GM18868 (cell line): ENCODE data around the gene CFAP74.

Experiments used
- ATAC-seq: cut with Tn5 transposase; IDR thresholded peaks from one replicate; pipeline ENCODE4 v1.9.1; 2021; ENCODE audit warnings: mild to moderate bottlenecking, moderate library complexity; ENCODE audit not compliant: unreplicated experiment

Gene CFAP74

DNA sequence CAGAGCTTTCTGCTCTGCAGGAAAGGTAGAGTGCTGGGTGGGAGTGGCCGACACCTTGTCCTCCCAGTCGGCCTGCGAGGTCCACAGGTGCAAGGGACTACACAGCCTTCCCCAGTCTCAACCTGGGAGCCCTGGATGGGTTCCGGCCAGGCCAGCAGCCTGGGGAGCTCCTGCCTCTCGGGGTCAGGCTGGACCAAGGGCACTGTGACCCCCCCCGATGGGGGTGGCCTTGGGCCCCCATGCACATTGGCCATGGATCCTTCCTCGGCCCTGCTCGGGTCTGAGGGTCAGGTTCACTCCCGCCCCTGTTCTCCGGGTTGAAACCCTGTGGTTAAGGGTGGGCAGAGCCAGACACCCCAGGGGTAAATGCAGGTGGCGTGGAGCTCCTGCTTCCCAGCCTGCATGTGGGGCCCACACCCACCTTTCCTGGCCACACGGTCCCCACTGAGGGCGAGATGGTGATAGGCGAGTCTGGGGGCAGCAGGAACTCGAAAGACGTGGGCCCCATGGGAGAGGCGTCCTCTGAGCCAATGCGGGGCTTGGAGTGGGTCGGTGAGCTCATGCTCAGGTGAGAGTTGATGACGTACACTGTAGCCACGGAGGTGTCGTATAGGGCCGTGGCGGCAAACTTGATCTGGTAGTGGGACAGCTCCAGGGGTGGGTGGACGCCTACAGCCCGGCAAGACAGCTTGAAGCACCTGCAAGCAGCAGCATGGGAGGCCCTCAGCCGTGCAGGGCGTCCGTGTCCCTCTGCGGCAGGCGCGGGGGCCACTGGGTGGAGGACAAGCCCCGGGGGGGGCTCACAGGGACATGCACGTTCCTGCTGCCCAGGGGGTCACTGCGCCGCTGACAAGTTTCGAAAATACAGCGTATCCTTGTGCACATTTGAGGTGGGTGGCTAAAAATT, 73.7 kb downstream of the CFAP74 start:
- ATAC-seq: no peak

GRCh38 chr1:1929102-1929638, 74.4 kb downstream of the CFAP74 start:
- ATAC-seq: no peak

DNA sequence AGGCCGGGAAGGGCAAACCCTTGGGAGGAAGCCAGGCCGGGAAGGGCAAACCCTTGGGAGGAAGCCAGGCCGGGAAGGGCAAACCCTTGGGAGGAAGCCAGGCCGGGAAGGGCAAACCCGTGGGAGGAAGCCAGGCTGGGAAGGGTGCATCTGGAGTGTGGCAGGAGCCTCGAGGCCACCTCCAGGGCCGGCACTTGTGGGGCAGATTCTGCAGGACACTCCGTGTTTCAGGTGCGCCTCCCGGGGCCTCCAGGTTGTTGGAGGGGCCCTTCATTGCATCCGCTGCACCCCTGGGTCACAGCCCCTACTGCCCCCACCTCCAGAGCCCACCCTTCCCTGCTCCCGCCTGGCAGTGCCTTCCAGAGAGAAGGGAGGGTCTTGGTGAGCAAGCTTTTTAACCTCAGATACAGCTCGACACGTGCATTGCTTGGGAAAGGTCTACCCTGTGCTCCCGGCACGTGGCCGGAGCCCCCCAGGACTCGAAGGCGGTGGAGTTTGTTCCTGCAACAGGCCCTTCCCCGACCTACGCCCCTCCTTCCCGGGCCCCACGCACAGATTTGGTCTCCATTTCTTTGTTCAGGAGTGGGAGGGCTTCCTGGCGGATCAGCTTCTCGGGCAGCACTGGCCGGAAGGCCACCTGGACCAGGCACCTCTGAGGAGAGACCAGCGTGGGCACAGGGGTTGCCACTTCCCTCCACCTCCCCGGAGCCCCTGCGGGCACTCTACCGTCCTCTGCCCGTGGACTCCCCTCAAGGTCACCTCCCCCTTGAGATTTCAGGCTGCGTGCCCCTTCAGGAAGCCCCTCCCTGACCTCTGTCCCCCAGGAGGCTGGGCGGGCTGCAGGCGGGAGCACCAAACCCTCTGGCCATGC, 75.1 kb downstream of the CFAP74 start:
- no peak for ATAC-seq

DNA sequence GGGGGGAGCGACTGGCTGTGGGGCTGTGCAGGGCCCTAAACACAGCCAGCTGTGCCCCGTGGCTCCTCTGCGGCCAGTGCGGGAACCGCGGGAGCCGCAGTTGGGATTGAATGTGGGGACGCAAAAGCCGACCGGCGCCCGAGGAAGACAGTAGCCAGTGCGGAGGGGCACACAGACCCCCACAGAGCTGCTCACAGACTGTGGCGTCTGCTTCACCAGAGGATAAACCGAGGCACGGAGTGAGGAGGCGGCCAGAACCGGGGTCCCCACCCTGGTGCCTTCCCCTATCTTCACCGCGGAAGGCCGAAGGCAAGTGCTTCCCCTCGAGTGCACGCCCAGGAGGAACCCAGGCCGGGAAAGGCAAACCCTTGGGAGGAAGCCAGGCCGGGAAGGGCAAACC, 75.8 kb downstream of the CFAP74 start:
- no peak for ATAC-seq

DNA sequence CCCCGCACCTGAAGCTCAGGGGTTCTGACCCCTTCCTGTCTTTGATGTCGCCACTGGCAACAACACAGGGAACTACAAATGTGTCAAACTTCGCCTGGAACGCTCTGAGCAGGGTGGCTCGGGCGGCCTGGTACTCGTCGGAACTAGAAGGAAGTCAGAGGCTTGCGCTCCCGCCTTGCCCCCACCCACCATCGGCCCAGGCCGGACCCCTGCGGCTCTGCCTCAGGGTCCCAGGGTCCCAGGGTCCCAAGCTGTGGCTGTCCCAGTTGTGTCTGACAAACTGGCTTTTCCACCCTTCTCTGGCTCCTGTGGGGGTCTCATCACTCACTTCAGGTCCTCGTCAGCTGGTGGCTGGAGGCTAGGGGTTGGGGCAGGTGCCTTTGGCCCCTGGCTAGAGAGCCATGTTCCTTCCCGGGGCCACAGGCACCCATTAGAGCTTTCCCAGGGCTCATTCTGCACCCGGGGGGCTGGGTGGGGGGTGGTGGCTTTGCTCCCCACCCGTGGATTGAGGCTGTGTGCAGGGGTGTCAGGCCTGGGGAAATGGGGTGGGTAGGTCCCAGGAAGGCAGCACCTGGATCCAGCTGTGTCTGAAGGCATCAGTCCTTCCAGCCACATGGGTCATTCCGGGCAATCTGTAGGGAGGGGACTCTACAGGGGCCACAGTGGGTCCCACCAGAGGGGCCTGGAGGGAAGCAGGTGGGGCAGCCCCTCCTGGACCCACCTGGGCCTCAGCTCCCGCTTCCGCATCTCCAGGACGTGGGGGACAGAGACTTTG, 76.5 kb downstream of the CFAP74 start:
- ATAC-seq: no peak

DNA sequence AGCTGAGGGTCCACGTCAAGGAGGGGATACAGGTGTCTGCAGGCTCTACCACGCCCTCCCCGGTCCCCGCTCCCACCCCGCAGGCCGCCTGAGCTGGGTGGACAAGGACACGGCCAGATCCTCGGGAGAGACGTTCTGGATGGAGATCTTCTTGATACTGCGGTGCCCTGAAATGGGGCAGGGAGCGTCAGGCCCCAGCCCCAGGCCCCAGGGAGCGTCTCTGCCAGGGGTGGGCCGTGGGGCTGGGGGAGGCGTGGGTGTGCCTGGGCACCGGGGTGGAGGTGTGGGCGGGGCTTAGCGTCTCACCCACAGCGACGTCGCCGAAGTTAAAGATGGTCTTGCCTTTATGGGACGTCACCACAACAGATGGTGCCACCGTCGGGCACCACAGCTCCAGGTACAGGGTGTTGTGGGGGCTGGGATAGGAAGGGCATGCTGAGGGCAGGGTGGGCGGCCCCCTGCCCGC, 77.2 kb downstream of the CFAP74 start:
- no peak for ATAC-seq

GRCh38 chr1:1925437-1926345, 77.9 kb downstream of the CFAP74 start:
- no peak for ATAC-seq

DNA sequence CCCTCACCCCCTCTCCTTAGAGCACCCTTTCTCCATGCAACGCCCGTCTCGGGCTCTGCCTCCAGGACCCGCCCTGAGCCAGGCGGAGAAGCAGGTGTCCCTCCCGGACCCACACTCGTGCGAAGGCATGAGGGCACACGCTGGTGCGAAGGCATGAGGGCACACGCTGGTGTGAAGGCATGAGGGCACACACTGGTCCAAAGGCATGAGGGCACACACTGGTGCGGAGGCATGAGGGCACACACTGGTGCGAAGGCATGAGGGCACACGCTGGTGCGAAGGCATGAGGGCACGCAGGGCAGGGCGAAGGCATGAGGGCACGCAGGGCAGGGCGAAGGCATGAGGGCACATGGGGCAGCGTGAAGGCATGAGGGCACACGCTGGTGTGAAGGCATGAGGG, 78.7 kb downstream of the CFAP74 start:
- ATAC-seq: no peak

- no peak for ATAC-seq
Measured at GRCh38 chr1:1924386-1924785, 79.2 kb downstream of the CFAP74 start.

- ATAC-seq: no peak
Measured at GRCh38 chr1:1922956-1923833, 80.4 kb downstream of the CFAP74 start.

- ATAC-seq: no peak
Measured at GRCh38 chr1:1922702-1922955, 81.0 kb downstream of the CFAP74 start.

DNA sequence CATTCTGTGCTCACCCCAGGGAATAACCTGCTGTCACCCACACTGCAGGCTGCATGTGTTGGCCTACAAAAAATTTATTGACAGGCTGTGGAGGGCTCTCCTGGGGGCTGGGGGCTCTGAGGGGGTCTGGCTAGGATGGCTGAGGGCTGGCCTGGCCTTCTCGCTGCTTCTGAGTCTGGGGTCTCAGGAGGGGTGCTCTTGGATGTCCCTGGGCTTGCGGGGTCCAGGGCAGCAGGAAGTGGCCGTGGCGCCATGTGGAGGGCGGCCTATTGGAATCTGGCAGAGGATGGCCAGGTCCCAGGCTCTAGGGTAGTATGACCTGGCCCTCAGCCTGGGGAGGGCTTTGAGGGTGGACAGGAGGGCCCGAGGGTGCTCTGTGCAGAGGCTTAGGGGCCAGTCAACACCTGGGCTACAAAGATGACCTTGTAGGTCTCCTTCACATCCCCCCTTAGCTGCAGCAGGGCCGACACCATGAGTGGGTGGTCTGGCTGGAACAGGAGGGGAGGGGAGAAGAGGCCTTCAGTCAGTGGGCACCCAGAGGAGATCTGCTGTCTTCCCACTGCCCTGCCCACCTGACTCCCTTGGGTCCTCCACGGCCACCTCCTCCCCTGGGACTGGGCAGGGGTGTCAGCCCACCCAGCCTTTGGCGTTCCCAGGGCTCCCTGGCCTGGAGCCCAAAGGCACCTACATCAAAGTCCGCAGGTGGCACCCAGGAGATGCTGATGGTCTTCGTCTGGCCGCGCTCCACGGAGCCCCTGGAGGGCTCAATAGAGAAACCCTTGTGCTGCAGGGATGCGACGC, 81.5 kb downstream of the CFAP74 start:
- ATAC-seq: no peak

GRCh38 chr1:1921459-1921862, 82.1 kb downstream of the CFAP74 start:
- no peak for ATAC-seq

GRCh38 chr1:1920608-1921458, 82.8 kb downstream of the CFAP74 start:
- no peak for ATAC-seq

DNA sequence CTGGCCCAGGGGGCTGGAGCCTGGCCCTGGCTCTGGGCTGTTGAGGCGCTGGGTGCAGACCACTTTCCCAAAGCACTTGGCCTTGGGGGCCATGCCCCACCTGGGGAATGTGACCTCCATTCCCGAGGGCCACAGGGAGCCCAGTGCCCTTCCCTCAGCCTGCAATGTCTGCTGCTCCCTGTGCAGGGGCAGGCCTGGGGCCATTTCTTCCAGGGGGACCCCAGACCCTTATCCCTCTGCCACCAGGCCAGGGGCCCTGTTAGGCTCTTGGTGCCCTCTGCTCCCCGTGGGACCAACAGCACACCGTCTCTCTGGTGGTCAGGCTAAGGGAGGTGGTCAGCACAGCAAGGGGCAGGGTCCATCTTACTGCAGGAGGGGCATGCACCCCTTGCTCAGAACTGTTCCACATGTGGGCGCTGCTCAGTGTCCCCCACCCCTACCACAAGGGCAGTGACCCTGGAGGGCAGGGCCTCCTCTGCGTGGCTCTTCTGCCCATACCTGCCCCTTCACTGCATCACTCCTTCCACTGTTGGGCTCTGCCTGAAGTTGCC, 83.5 kb downstream of the CFAP74 start:
- ATAC-seq: no peak

- ATAC-seq: peak; percentile 81
Measured at GRCh38 chr1:1919304-1920056, 84.1 kb downstream of the CFAP74 start.
